Kidney (tissue), 14 donors: Measurements from ENCODE around the gene EXOC3. TPM values are rescaled to one million over a fixed set of nuclear protein-coding genes. Genes with fewer than 3 reads are reported as not detected.
"Not testable (repeated sequence)": the region's sequence is repeated elsewhere in the genome, so short reads cannot be mapped to it uniquely, and the experiment has no call there.

Source experiments
- DNase-seq, 5 donors: peaks; one replicate each; pipeline ENCODE4 v3.0.0-alpha.2; 2013 to 2020
- FAIRE-seq: peaks from 2 replicates; lab custom pipeline; 2012; peaks lifted over from hg19 to GRCh38; lab: Jason Lieb, UNC
- H3K27ac ChIP-seq, 2 donors: one replicate each; pipeline ENCODE4 v1.7.0; 2013; ENCODE audit warnings: low read depth in 2 of 2, low read length in 2 of 2, inconsistent platforms in 1 of 2
- H3K27me3 ChIP-seq: one replicate; pipeline ENCODE4 v1.7.1; 2013; ENCODE audit warnings: low read length, inconsistent platforms; ENCODE audit not compliant: control insufficient read depth, insufficient read depth
- H3K36me3 ChIP-seq, 3 donors: one replicate each; pipeline versions ENCODE4 v1.7.0 to v1.7.1; 2013; ENCODE audit warnings: low read length in 3 of 3, control low read depth in 1 of 3, inconsistent platforms in 1 of 3; ENCODE audit not compliant: insufficient read depth in 3 of 3, control insufficient read depth in 2 of 3
- H3K4me1 ChIP-seq, 3 donors: one replicate each; pipeline versions ENCODE4 v1.7.0 to v1.7.1; 2013; ENCODE audit warnings: low read length in 3 of 3, inconsistent platforms in 1 of 3, low read depth in 1 of 3; ENCODE audit not compliant: control insufficient read depth in 2 of 3, insufficient read depth in 2 of 3
- H3K4me3 ChIP-seq, 3 donors: one replicate each; pipeline versions ENCODE4 v1.7.0 to v1.8.1; 2013; ENCODE audit warnings: low read length in 3 of 3, control low read depth in 1 of 3, inconsistent platforms in 1 of 3
- H3K9ac ChIP-seq, 3 donors: one replicate each; pipeline versions ENCODE4 v1.7.0 to v1.7.1; 2013; ENCODE audit warnings: low read length in 3 of 3, control low read depth in 1 of 3, inconsistent platforms in 1 of 3
- H3K9me3 ChIP-seq, 3 donors: one replicate each; pipeline versions ENCODE4 v1.7.0 to v1.7.1; 2013; ENCODE audit warnings: low read length in 3 of 3, control low read depth in 1 of 3, inconsistent platforms in 1 of 3; ENCODE audit not compliant: control insufficient read depth in 2 of 3, insufficient read depth in 1 of 3
- CTCF ChIP-seq: IDR thresholded peaks from 3 replicates; pipeline ENCODE4 v1.5.1; 2012; ENCODE audit warnings: mild to moderate bottlenecking, moderate library complexity, borderline replicate concordance; ENCODE audit not compliant: insufficient read depth; ENCODE audit errors: extremely low read depth
- intact Hi-C: fragments of 100-400 bp; cut with DNase I; formaldehyde crosslinking; loops from one replicate; pipeline ENCODE4 v1.11.1; 2022
- polyA plus RNA-seq: library from polyadenylated mRNA; stranded (reverse); fragments of 350-450 nt; fragmentation: Illumina TruSeq; extraction: RNeasy Lipid Tissue Mini Kit (QIAGEN cat#74804); gene quantifications from one replicate; pipeline ENCODE4 v1.2.3, GENCODE V29; 2014; ENCODE audit warnings: low read depth, low replicate concordance; ENCODE audit not compliant: insufficient read depth
- total RNA-seq: library from RNA; stranded (reverse); fragmentation: NEBNext Ultra II Directional; extraction: Animal tissue kit (Norgen Biotek cat#: 25700); gene quantifications from one replicate; pipeline ENCODE4 v1.2.1, GENCODE V29; 2021
- donor health status: control.
- donor health status: control.
- donor health status: control.
- donor health status: control.
- donor health status: control.
- donor health status: DM: yes; HTN: yes; CAD: no.
- donor health status: Normal renal cell carcinoma (clear cell type).

Gene EXOC3
- total and polyA plus RNA-seq, 2 donors from 2014 or later, result 40.5 to 71.5 TPM

GRCh38 chr5:407051-407450 lies 35.9 kb upstream of the EXOC3 start:
- no peak overlapping the region for H3K9ac ChIP-seq
- no peaks in the 10 kb centered on the region for H3K9me3 ChIP-seq
- no peaks in the 10 kb centered on the region for H3K4me1 ChIP-seq
- intact Hi-C loops, result no loop called here
- H3K27ac ChIP-seq, result no peak overlapping the region
- H3K27me3 ChIP-seq, result no peaks in the 10 kb centered on the region
- DNase-seq (no peak), FAIRE-seq (no peak)
- no peak for TF ChIP-seq CTCF
- no peaks in the 10 kb centered on the region for H3K36me3 ChIP-seq
- H3K4me3 ChIP-seq, result no peak overlapping the region

DNA sequence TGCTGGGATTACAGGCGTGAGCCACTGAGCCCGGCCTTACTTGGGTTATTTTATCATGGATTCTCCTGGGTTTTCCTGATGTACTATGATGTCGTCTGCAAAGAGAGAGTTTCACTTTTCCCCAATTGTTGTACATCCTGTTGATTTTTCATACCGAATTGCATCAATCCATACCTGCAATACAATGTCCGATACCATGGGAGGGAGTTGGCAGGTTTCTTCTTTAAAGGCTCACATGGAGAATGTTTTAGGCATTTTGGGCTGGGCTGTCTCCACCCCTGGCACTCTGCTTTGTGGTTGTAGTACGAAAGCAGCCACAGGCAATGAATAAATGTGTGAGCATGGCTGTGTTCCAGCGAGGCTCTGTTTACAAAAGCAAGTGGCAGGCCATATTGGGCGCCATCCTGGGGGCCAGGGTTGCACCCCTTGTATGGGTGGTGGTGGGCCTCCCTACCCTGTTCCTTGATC lies 35.1 kb upstream of the EXOC3 start:
- no peak for DNase-seq
- no peaks in the 10 kb centered on the region for H3K27me3 ChIP-seq
- intact Hi-C loops, result no loop called here
- no peak for TF ChIP-seq CTCF
- no peak overlapping the region for H3K27ac ChIP-seq
- no peaks in the 10 kb centered on the region for H3K36me3 ChIP-seq
- no peaks in the 10 kb centered on the region for H3K4me1 ChIP-seq
- H3K4me3 ChIP-seq, result no peak overlapping the region
- no peak overlapping the region for H3K9ac ChIP-seq
- no peaks in the 10 kb centered on the region for H3K9me3 ChIP-seq
- FAIRE-seq, result no peak

- H3K4me3 ChIP-seq, result no peak overlapping the region
- no peak overlapping the region for H3K27ac ChIP-seq
- H3K27me3 ChIP-seq, result no peaks in the 10 kb centered on the region
- DNase-seq (no peak), FAIRE-seq (no peak)
- H3K9me3 ChIP-seq, result no peaks in the 10 kb centered on the region
- H3K9ac ChIP-seq, result no peak overlapping the region
- TF ChIP-seq CTCF, result no peak
- intact Hi-C loops, result no loop called here
- H3K36me3 ChIP-seq, result no peaks in the 10 kb centered on the region
- H3K4me1 ChIP-seq, result no peaks in the 10 kb centered on the region
Observed at GRCh38 chr5:410911-411517, 32.0 kb upstream of the EXOC3 start.

- Histone ChIP-seq H3K27me3 (no peaks in the 10 kb centered on the region), H3K9ac (no peak overlapping the region), H3K4me3 (no peak overlapping the region), H3K9me3 (no peaks in the 10 kb centered on the region), H3K27ac (no peak overlapping the region), H3K36me3 (no peaks in the 10 kb centered on the region), H3K4me1 (no peaks in the 10 kb centered on the region)
- no peak for TF ChIP-seq CTCF
- peak in 2 of 5 donors; percentile 14 to 39 for DNase-seq
- no peak for FAIRE-seq
- intact Hi-C loops, result no loop called here
Observed at GRCh38 chr5:411728-412127, 31.2 kb upstream of the EXOC3 start.

DNA sequence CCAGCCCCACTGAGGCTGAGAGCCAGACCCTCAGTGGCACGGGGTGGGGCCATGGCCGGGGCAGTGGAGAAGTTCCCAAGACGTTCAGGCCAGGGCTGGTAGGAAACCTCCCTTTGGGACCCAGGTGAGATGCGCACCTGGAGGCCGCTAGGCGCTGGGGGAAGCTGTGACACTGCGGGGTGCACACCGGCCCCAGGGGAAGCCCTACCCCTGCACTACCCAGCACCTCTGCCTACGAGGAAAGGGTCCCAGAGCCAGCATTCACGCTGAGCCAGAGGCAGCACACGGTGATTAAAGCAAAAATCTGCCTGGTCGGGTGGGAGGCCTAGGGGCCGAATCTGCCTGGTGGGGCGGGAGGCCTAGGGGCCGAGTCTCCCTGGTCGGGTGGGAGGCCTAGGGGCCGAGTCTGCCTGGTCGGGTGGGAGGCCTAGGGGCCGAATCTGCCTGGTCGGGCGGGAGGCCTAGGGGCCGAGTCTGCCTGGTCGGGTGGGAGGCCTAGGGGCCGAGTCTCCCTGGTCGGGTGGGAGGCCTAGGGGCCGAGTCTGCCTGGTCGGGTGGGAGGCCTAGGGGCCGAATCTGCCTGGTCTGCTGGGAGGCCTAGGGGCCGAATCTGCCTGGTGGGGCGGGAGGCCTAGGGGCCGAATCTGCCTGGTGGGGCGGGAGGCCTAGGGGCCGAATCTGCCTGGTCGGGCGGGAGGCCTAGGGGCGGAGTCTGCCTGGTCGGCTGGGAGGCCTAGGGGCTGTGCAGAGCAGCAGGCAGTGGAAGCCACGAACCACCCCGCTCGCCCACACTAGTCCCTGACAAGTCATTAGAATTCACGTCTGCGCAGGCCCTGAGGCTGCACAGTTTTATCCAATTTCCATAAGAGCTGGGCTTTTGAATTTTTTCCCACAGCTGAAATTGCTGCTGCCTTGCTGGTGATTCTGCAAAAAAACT lies 27.7 kb upstream of the EXOC3 start:
- H3K4me1 ChIP-seq, H3K9ac ChIP-seq, intact Hi-C loops, H3K36me3 ChIP-seq, H3K9me3 ChIP-seq, H3K4me3 ChIP-seq, H3K27ac ChIP-seq, FAIRE-seq, H3K27me3 ChIP-seq: not testable (repeated sequence)
- peak in 3 of 5 donors; percentile 42 to 86 (median 64) for DNase-seq
